HepG2 (cell line): ENCODE data around the gene CHCHD1. TPM values are rescaled to one million over a fixed set of nuclear protein-coding genes. Genes with fewer than 3 reads are reported as not detected.

ENCODE experiments used
- ATAC-seq: fragments of 200-7000 bp; cut with Tn5 transposase; 3 replicates; pipeline ENCODE4 v1.9.1; 2020; ENCODE audit warnings: mild to moderate bottlenecking, moderate library complexity
- BruUV-seq: library from RNA; stranded (reverse); fragments of 400-500 nt; replicated peaks from 2 replicates; lab custom pipeline; 2021; lab: Mats Ljungman, UMichigan
- CTCF ChIA-PET: fragments of 300-600 bp; formaldehyde crosslinking; extraction: SDS; loops from one replicate; lab custom pipeline; 2021; ENCODE audit warnings: low total read pairs, inconsistent platforms, low intra/inter-chr PET ratio; lab: Yijun Ruan, JAX
- POLR2A ChIA-PET: fragments of 350-600 bp; sonication (Branson Sonifier 250); formaldehyde crosslinking; loops from one replicate; lab custom pipeline; 2020; ENCODE audit warnings: antibody characterized with exemption, inconsistent platforms; lab: Yijun Ruan, JAX
- DNase-seq: peaks from one replicate; pipeline ENCODE4 v3.0.0-alpha.2; 2015; ENCODE audit warnings: low spot score
- FAIRE-seq: peaks from 3 replicates; lab custom pipeline; 2011; peaks lifted over from hg19 to GRCh38; lab: Jason Lieb, UNC
- H2AFZ ChIP-seq: one replicate; pipeline ENCODE4 v1.6.1; 2011; ENCODE audit warnings: low read length, inconsistent platforms
- H3K27ac ChIP-seq: fragments of 300-600 bp; 3 replicates; pipeline ENCODE4 v1.8.0; 2011; ENCODE audit warnings: mixed run types, mild to moderate bottlenecking, mixed read lengths, low read length, inconsistent platforms; ENCODE audit not compliant: insufficient read depth; ENCODE audit errors: extremely low read length
- H3K27me3 ChIP-seq, 2 experiments: fragments of 200-600 bp in 1 of 2; 2 replicates in 1 of 2; 3 replicates in 1 of 2; pipeline versions ENCODE4 v1.6.0 to v1.8.0; 2011; ENCODE audit warnings: low read length in 2 of 2, mild to moderate bottlenecking in 2 of 2, moderate library complexity in 2 of 2, inconsistent platforms in 1 of 2; ENCODE audit not compliant: insufficient read depth in 2 of 2, control insufficient read depth in 1 of 2
- H3K36me3 ChIP-seq, 2 experiments: fragments of 200-600 bp in 1 of 2; replicated peaks in 1 of 2; 2 replicates in 1 of 2; 3 replicates in 1 of 2; pipeline versions ENCODE4 v1.5.1 to v1.8.0; 2011; ENCODE audit warnings: low read length in 2 of 2, inconsistent platforms in 1 of 2; ENCODE audit not compliant: insufficient read depth in 2 of 2, control insufficient read depth in 1 of 2
- H3K4me1 ChIP-seq: 2 replicates; pipeline ENCODE4 v1.5.1; 2012; ENCODE audit warnings: low read length, inconsistent platforms; ENCODE audit not compliant: insufficient read depth
- H3K4me2 ChIP-seq: 2 replicates; pipeline ENCODE4 v1.6.0; 2011; ENCODE audit warnings: low read depth, low read length, inconsistent platforms
- H3K4me3 ChIP-seq, 3 experiments: fragments of 200-600 bp in 1 of 3; sonication (generic), shearing (Covaris generic) in 1 of 3; replicated peaks in 1 of 3; 2 replicates each; pipeline ENCODE4 v1.5.1; 2011 to 2016; ENCODE audit warnings: low read length in 3 of 3, inconsistent platforms in 2 of 3, low read depth in 2 of 3, mild to moderate bottlenecking in 2 of 3, control low read depth in 1 of 3, mixed read lengths in 1 of 3; ENCODE audit not compliant: insufficient read depth in 1 of 3
- H3K79me2 ChIP-seq: one replicate; pipeline ENCODE4 v1.6.1; 2011; ENCODE audit warnings: low read length, inconsistent platforms; ENCODE audit not compliant: insufficient read depth
- H3K9ac ChIP-seq: 2 replicates; pipeline ENCODE4 v1.6.0; 2011; ENCODE audit warnings: mild to moderate bottlenecking, low read depth, low read length, inconsistent platforms; ENCODE audit not compliant: insufficient read depth
- H3K9me3 ChIP-seq: 2 replicates; pipeline ENCODE4 v1.5.1; 2012; ENCODE audit warnings: mild to moderate bottlenecking, low read length
- H4K20me1 ChIP-seq: 2 replicates; pipeline ENCODE4 v1.6.0; 2011; ENCODE audit warnings: inconsistent platforms, mild to moderate bottlenecking, low read length, moderate library complexity; ENCODE audit not compliant: insufficient read depth
- ADNP ChIP-seq: sonication (generic); formaldehyde crosslinking; IDR thresholded peaks from 2 replicates; pipeline ENCODE4 v1.4.0; 2020; ENCODE audit warnings: missing genetic modification reagents
- BHLHE40 ChIP-seq: IDR thresholded peaks from 2 replicates; pipeline ENCODE4 v1.6.1; 2011; ENCODE audit warnings: low read length, improper control_type of control experiment
- NFE2L2 ChIP-seq: fragments of 150-350 bp; IDR thresholded peaks from 2 replicates; pipeline ENCODE4 v1.6.1; 2014; ENCODE audit warnings: low read length
- PHF21A ChIP-seq: sonication (generic); formaldehyde crosslinking; IDR thresholded peaks from 2 replicates; pipeline ENCODE4 v1.5.0; 2020; ENCODE audit warnings: mild to moderate bottlenecking, missing genetic modification reagents
- ZBTB46 ChIP-seq: sonication (generic); formaldehyde crosslinking; IDR thresholded peaks from 2 replicates; pipeline ENCODE4 v1.4.0; 2020; ENCODE audit warnings: mild to moderate bottlenecking, missing genetic modification reagents, borderline replicate concordance
- ZFP36L1 ChIP-seq: sonication (generic); formaldehyde crosslinking; IDR thresholded peaks from 2 replicates; pipeline ENCODE4 v1.8.0; 2022; ENCODE audit warnings: mild to moderate bottlenecking, missing genetic modification reagents, moderate library complexity
- ZMYM3 ChIP-seq: sonication (generic); formaldehyde crosslinking; IDR thresholded peaks from 2 replicates; pipeline ENCODE4 v1.5.1; 2020; ENCODE audit warnings: mild to moderate bottlenecking, missing genetic modification reagents
- WGBS: methylation state at CpG from one replicate; pipeline ENCODE4 v1.1.6; 2017; ENCODE audit warnings: low lambda C conversion rate; 5-methylcytosine and 5-hydroxymethylcytosine counted together
- in situ Hi-C: cut with HindIII; loops from 2 replicates; pipeline ENCODE4 v1.10.0; 2017; ENCODE audit warnings: low pct_unique_long_range_greater_than_20kb; ENCODE audit not compliant: extremely low pct_ligation_motif_present
- intact Hi-C: fragments of 100-400 bp; cut with micrococcal nuclease; formaldehyde crosslinking; loops from one replicate; pipeline ENCODE4 v1.10.0; 2022; ENCODE audit not compliant: unreplicated experiment
- polyA plus RNA-seq, 8 experiments: library from polyadenylated mRNA; depleted of rRNA in 3 of 8; stranded (reverse) in 7 of 8; unstranded in 1 of 8; fragments of >200 nt; fragmentation: Illumina TruSeq in 4 of 8; extraction: Trizol in 4 of 8; gene quantifications; 2 replicates each; pipeline versions ENCODE4 v1.2.1 to v1.2.3, GENCODE V29; 2011 to 2016; ENCODE audit warnings: low read depth in 4 of 8, missing spikeins in 1 of 8, mixed read lengths in 1 of 8; ENCODE audit not compliant: insufficient read depth in 1 of 8
- total RNA-seq, 5 experiments: library from RNA; depleted of rRNA; stranded (reverse); fragments of >200 nt; fragmentation: Illumina TruSeq; extraction: Trizol; gene quantifications; 2 replicates each; pipeline ENCODE4 v1.2.3, GENCODE V29; 2016; ENCODE audit warnings: low read depth in 1 of 5
- TF ChIP-seq, protein P1 (sequence below): sonication (generic); formaldehyde crosslinking; IDR thresholded peaks from 2 replicates; pipeline ENCODE4 v1.4.0; 2020; ENCODE audit warnings: mild to moderate bottlenecking, missing genetic modification reagents
- TF ChIP-seq, protein P2 (sequence below): sonication (generic); formaldehyde crosslinking; IDR thresholded peaks from 2 replicates; pipeline ENCODE4 v1.9.0; 2021; ENCODE audit warnings: missing genetic modification reagents, mild to moderate bottlenecking, borderline replicate concordance

CHCHD1 gene
- total and polyA plus RNA-seq, 2 of the 13 experiments (the other 11 are each of a cell fraction or from before 2014, with no cell fraction given) = 36.9 to 71.2 TPM

GRCh38 chr10:73812657-73813056 is 30.8 kb downstream of the CHCHD1 start (continued):
- TF ChIP-seq, protein P1, sequence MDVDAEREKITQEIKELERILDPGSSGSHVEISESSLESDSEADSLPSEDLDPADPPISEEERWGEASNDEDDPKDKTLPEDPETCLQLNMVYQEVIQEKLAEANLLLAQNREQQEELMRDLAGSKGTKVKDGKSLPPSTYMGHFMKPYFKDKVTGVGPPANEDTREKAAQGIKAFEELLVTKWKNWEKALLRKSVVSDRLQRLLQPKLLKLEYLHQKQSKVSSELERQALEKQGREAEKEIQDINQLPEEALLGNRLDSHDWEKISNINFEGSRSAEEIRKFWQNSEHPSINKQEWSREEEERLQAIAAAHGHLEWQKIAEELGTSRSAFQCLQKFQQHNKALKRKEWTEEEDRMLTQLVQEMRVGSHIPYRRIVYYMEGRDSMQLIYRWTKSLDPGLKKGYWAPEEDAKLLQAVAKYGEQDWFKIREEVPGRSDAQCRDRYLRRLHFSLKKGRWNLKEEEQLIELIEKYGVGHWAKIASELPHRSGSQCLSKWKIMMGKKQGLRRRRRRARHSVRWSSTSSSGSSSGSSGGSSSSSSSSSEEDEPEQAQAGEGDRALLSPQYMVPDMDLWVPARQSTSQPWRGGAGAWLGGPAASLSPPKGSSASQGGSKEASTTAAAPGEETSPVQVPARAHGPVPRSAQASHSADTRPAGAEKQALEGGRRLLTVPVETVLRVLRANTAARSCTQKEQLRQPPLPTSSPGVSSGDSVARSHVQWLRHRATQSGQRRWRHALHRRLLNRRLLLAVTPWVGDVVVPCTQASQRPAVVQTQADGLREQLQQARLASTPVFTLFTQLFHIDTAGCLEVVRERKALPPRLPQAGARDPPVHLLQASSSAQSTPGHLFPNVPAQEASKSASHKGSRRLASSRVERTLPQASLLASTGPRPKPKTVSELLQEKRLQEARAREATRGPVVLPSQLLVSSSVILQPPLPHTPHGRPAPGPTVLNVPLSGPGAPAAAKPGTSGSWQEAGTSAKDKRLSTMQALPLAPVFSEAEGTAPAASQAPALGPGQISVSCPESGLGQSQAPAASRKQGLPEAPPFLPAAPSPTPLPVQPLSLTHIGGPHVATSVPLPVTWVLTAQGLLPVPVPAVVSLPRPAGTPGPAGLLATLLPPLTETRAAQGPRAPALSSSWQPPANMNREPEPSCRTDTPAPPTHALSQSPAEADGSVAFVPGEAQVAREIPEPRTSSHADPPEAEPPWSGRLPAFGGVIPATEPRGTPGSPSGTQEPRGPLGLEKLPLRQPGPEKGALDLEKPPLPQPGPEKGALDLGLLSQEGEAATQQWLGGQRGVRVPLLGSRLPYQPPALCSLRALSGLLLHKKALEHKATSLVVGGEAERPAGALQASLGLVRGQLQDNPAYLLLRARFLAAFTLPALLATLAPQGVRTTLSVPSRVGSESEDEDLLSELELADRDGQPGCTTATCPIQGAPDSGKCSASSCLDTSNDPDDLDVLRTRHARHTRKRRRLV = no peak
- TF ChIP-seq PHF21A (CRISPR knock-in tag) = no peak

DNA sequence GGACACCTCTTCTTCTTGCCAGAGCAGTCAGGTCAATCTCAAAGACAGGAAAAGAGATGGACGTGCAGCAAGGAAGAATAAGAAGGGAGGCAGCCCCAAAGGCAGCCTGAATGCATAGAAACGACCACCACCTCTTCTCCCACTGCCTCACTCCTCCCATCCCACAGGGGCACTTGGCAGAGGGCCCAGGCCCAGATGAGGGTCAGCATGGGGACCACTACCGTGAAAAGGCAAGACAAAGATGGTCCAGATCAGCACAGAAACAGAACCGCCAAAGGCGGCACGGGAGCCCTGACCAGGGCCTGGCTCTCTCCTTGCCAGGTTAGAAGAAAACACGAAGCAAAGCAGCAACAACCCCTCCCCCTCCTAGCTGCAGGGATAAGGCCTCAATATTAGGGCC is 31.5 kb downstream of the CHCHD1 start:
- Histone ChIP-seq H3K4me2 (no peak overlapping the region), H3K4me3 (no peak overlapping the region), H3K27ac (no peak overlapping the region), H3K27me3 (no peaks in the 10 kb centered on the region; a peak in 1 of 5 replicates), H4K20me1 (no peaks in the 10 kb centered on the region), H2AFZ (no peak overlapping the region), H3K79me2 (peaks cover 3% of the 10 kb centered on the region), H3K9ac (no peak overlapping the region), H3K9me3 (no peaks in the 10 kb centered on the region), H3K36me3 (peaks cover 1 to 24% of the 10 kb centered on the region in 2 experiments), H3K4me1 (peaks cover 21% of the 10 kb centered on the region)
- FAIRE-seq (no peak), ATAC-seq (no peak), DNase-seq (no peak)
- BruUV-seq = no TSS peak
- POLR2A ChIA-PET = interaction anchor here (1.4 to 1.7 kb wide), 2 partner anchors 27 kb away, joined by 3 to 9 read pairs; no protein-coding TSS in a partner anchor
- no peak for TF ChIP-seq NFE2L2
- no peak for TF ChIP-seq ZMYM3 (CRISPR knock-in tag)
- no peak for TF ChIP-seq BHLHE40
- no peak for TF ChIP-seq ZBTB46 (CRISPR knock-in tag)
- TF ChIP-seq, protein P2, sequence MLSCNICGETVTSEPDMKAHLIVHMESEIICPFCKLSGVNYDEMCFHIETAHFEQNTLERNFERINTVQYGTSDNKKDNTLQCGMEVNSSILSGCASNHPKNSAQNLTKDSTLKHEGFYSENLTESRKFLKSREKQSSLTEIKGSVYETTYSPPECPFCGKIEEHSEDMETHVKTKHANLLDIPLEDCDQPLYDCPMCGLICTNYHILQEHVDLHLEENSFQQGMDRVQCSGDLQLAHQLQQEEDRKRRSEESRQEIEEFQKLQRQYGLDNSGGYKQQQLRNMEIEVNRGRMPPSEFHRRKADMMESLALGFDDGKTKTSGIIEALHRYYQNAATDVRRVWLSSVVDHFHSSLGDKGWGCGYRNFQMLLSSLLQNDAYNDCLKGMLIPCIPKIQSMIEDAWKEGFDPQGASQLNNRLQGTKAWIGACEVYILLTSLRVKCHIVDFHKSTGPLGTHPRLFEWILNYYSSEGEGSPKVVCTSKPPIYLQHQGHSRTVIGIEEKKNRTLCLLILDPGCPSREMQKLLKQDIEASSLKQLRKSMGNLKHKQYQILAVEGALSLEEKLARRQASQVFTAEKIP = no peak
- no peak for TF ChIP-seq ADNP
- TF ChIP-seq ZFP36L1 (CRISPR knock-in tag) = no peak
- intact Hi-C loops = no loop called here
- 91% methylated on average over 7 of the region's 7 CpGs for WGBS
- in situ Hi-C loops = no loop called here
- CTCF ChIA-PET = no interaction called here
